OCI-LY3 (cell line): ENCODE measurements around the gene MYH9.

Experiments used
- CTCF ChIP-seq: fragments of 200-600, 300-600 bp; sonication (generic); IDR thresholded peaks from 2 replicates; pipeline ENCODE4 v1.5.1; 2014; ENCODE audit warnings: antibody characterized with exemption, low read length, low read depth
- EZH2phosphoT487 ChIP-seq: fragments of 200-600 bp; shearing (Covaris generic); IDR thresholded peaks from 2 replicates; pipeline ENCODE4 v1.6.1; 2018; ENCODE audit warnings: antibody characterized with exemption, mixed run types, low read depth

DNA sequence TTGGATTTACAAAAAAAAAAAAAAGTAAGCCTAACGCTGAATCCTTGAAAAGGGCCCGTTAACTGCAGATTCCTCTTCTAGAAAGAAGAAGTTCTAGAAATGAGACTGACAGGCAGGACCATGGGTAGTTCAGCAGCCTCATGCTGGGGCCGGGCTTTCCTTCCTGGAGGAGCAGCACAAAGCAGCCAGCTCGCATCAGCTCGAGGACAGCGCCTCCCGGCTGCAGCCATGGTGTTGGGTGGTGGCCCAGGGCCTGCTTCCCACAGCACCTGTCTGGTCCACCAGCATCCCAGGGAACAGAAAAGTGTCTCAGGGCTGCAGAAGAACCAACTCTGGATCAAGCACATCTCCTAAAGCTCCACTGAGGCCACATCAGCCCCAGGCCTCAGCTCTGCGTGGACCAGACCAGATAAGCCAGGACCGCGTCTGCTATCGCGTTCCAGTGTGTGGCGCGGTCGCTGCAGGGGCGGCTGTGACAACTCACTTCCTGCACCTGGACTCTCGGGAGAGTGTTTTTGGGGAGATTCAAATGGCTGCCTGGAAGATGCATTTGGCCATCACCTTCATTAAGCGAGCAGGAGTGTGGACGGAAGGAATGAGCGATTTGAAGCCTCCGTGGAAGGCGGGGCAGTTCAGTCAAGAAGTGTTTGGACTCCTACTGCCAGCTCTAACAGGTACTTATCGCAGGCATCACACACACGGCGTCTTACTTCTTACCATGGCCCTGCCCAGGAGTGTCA lies 53.5 kb downstream of the MYH9 start:
- TF ChIP-seq CTCF: no peak
- TF ChIP-seq EZH2phosphoT487: no peak
